OCI-LY7 (cell line): Measurements from ENCODE around the gene KCNN3.
A peak's percentile ranks its signal among the peaks of the same experiment; 100 is the strongest.

Source experiments
- EZH2phosphoT487 ChIP-seq: fragments of 200-600 bp; sonication (generic); IDR thresholded peaks from 2 replicates; pipeline ENCODE4 v1.6.1; 2018; ENCODE audit warnings: low read depth, borderline replicate concordance, mild to moderate bottlenecking, mixed run types, antibody characterized with exemption, low read length, moderate library complexity, mixed read lengths
- TF ChIP-seq, protein P1 (sequence below): fragments of 200-600 bp; sonication (generic); conservative IDR thresholded peaks from 2 replicates; pipeline ENCODE4 v1.5.1; 2014; ENCODE audit warnings: mild to moderate bottlenecking, antibody characterized with exemption, low read length, moderate library complexity, mixed read lengths

- TF ChIP-seq, protein P1, sequence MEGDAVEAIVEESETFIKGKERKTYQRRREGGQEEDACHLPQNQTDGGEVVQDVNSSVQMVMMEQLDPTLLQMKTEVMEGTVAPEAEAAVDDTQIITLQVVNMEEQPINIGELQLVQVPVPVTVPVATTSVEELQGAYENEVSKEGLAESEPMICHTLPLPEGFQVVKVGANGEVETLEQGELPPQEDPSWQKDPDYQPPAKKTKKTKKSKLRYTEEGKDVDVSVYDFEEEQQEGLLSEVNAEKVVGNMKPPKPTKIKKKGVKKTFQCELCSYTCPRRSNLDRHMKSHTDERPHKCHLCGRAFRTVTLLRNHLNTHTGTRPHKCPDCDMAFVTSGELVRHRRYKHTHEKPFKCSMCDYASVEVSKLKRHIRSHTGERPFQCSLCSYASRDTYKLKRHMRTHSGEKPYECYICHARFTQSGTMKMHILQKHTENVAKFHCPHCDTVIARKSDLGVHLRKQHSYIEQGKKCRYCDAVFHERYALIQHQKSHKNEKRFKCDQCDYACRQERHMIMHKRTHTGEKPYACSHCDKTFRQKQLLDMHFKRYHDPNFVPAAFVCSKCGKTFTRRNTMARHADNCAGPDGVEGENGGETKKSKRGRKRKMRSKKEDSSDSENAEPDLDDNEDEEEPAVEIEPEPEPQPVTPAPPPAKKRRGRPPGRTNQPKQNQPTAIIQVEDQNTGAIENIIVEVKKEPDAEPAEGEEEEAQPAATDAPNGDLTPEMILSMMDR = peak; percentile 96
- TF ChIP-seq EZH2phosphoT487 = no peak
Observed at GRCh38 chr1:154878371-154879037, 8.4 kb upstream of the KCNN3 start.
